ENCODE measurements around the gene GATA6.

The GATA6 gene

GRCh38 chr18:22243513-22243912 lies 74.1 kb downstream of the GATA6 start:
- in situ Hi-C loops (cut with MboI; ENCODE audit: low sequenced_read_pairs, unreplicated experiment), result no loop called here

GRCh38 chr18:22250026-22250425 lies 80.6 kb downstream of the GATA6 start:
- no peak for DNase-seq (ENCODE audit: low spot score)
- TF ChIP-seq CTCF (IDR thresholded peaks at IDR 0.05; ENCODE audit: borderline replicate concordance, control extremely low read depth, extremely low read depth, insufficient read depth, missing control alignments), result no peak
- in situ Hi-C loops (cut with MboI; ENCODE audit: low sequenced_read_pairs, unreplicated experiment), result loop anchor here (25.0 kb wide), 1 partner anchor 112 kb away; no protein-coding TSS in a partner anchor

More at GRCh38 chr18:22243513-22243912, 74.1 kb downstream of the GATA6 start:
- no peak for DNase-seq (ENCODE audit: low spot score)
- TF ChIP-seq CTCF (IDR thresholded peaks at IDR 0.05; ENCODE audit: borderline replicate concordance, control extremely low read depth, extremely low read depth, insufficient read depth, missing control alignments), result no peak

- in situ Hi-C loops (cut with MboI; ENCODE audit: low sequenced_read_pairs, unreplicated experiment), result loop anchor here (25.0 kb wide), 1 partner anchor 112 kb away; no protein-coding TSS in a partner anchor
- no peak for TF ChIP-seq CTCF (IDR thresholded peaks at IDR 0.05; ENCODE audit: borderline replicate concordance, control extremely low read depth, extremely low read depth, insufficient read depth, missing control alignments)
- no peak for DNase-seq (ENCODE audit: low spot score)
These were observed 81.2 kb downstream of the GATA6 start for GRCh38 chr18:22250591-22250996.

All from GM13976 (cell line).